Liver (tissue), 9 donors: ENCODE results near the gene PGAP3. TPM values are rescaled to one million over a fixed set of nuclear protein-coding genes. Genes with fewer than 3 reads are reported as not detected.

Experiments used
- DNase-seq: peaks from one replicate; pipeline ENCODE4 v3.0.0-alpha.2; 2017; ENCODE audit warnings: low spot score
- H3K27ac ChIP-seq, 2 donors: one replicate each; pipeline ENCODE4 v1.7.0; 2013; ENCODE audit warnings: inconsistent platforms in 2 of 2, low read length in 2 of 2, control low read depth in 1 of 2, low read depth in 1 of 2, mild to moderate bottlenecking in 1 of 2
- H3K27me3 ChIP-seq, 4 donors: one replicate each; pipeline versions ENCODE4 v1.6.1 to v1.7.0; 2013; ENCODE audit warnings: low read length in 3 of 4, inconsistent platforms in 1 of 4, mild to moderate bottlenecking in 1 of 4, moderate library complexity in 1 of 4; ENCODE audit not compliant: control insufficient read depth in 4 of 4, insufficient read depth in 4 of 4
- H3K36me3 ChIP-seq, 4 donors: one replicate each; pipeline versions ENCODE4 v1.6.1 to v1.7.0; 2013; ENCODE audit warnings: low read length in 3 of 4, mild to moderate bottlenecking in 3 of 4, low read depth in 1 of 4, moderate library complexity in 1 of 4; ENCODE audit not compliant: control insufficient read depth in 4 of 4, insufficient read depth in 3 of 4
- H3K4me1 ChIP-seq, 4 donors: one replicate each; pipeline versions ENCODE4 v1.6.1 to v1.7.0; 2013; ENCODE audit warnings: low read length in 3 of 4, mild to moderate bottlenecking in 3 of 4, moderate library complexity in 1 of 4; ENCODE audit not compliant: control insufficient read depth in 4 of 4, insufficient read depth in 4 of 4
- H3K4me3 ChIP-seq, 3 donors: one replicate each; pipeline versions ENCODE4 v1.6.1 to v1.7.0; 2013; ENCODE audit warnings: low read length in 3 of 3, control low read depth in 1 of 3, low read depth in 1 of 3, mild to moderate bottlenecking in 1 of 3
- H3K9ac ChIP-seq, 2 donors: one replicate each; pipeline ENCODE4 v1.7.0; 2013; ENCODE audit warnings: low read length in 2 of 2, mild to moderate bottlenecking in 2 of 2, moderate library complexity in 2 of 2, control low read depth in 1 of 2, low read depth in 1 of 2
- H3K9me3 ChIP-seq, 4 donors: one replicate each; pipeline versions ENCODE4 v1.6.1 to v1.7.0; 2013; ENCODE audit warnings: low read length in 3 of 4; ENCODE audit not compliant: control insufficient read depth in 4 of 4
- EGR1 ChIP-seq, 2 donors: IDR thresholded peaks; 2 replicates each; pipeline ENCODE4 v1.6.1; 2016 to 2018; ENCODE audit warnings: antibody characterized with exemption in 2 of 2, low read depth in 2 of 2
- FOXA1 ChIP-seq: IDR thresholded peaks from 2 replicates; pipeline ENCODE4 v1.6.1; 2016; ENCODE audit warnings: antibody characterized with exemption
- FOXA2 ChIP-seq: IDR thresholded peaks from 2 replicates; pipeline ENCODE4 v1.6.1; 2016; ENCODE audit warnings: antibody characterized with exemption
- GABPA ChIP-seq, 2 donors: IDR thresholded peaks in 1 of 2; conservative IDR thresholded peaks in 1 of 2; 2 replicates each; pipeline ENCODE4 v1.6.1; 2016; ENCODE audit warnings: antibody characterized with exemption in 2 of 2, mild to moderate bottlenecking in 1 of 2, moderate library complexity in 1 of 2
- HNF4A ChIP-seq, 2 donors: conservative IDR thresholded peaks; 2 replicates each; pipeline ENCODE4 v1.6.1; 2016; ENCODE audit warnings: antibody characterized with exemption in 2 of 2, mild to moderate bottlenecking in 2 of 2
- HNF4G ChIP-seq: IDR thresholded peaks from 2 replicates; pipeline ENCODE4 v1.6.1; 2016; ENCODE audit warnings: antibody characterized with exemption
- JUND ChIP-seq, 2 donors: IDR thresholded peaks; 2 replicates each; pipeline ENCODE4 v1.6.1; 2016; ENCODE audit warnings: antibody characterized with exemption in 2 of 2
- NR2F2 ChIP-seq: IDR thresholded peaks from 2 replicates; pipeline ENCODE4 v1.6.1; 2016; ENCODE audit warnings: antibody characterized with exemption
- RAD21 ChIP-seq, 2 donors: IDR thresholded peaks; 2 replicates each; pipeline ENCODE4 v1.6.1; 2016; ENCODE audit warnings: antibody characterized with exemption in 2 of 2, mild to moderate bottlenecking in 2 of 2
- SP1 ChIP-seq: IDR thresholded peaks from 2 replicates; pipeline ENCODE4 v1.6.1; 2018; ENCODE audit warnings: antibody characterized with exemption, mild to moderate bottlenecking
- TAF1 ChIP-seq: conservative IDR thresholded peaks from 2 replicates; pipeline ENCODE4 v1.6.1; 2016; ENCODE audit warnings: antibody characterized with exemption, mild to moderate bottlenecking
- YY1 ChIP-seq: IDR thresholded peaks from 2 replicates; pipeline ENCODE4 v1.6.1; 2016; ENCODE audit warnings: antibody characterized with exemption, mild to moderate bottlenecking
- WGBS: extraction: QIAGEN DNeasy Blood & Tissue Kit; methylation state at CpG from one replicate; pipeline ENCODE4 v1.1.7; 2013; 5-methylcytosine and 5-hydroxymethylcytosine counted together
- polyA plus RNA-seq, 2 donors: library from polyadenylated mRNA; stranded (reverse) in 1 of 2; unstranded in 1 of 2; fragments of 200-250 nt in 1 of 2; fragments of >200 nt in 1 of 2; fragmentation: Nextera tagmentation in 1 of 2; extraction: Ambion mirVana in 1 of 2; gene quantifications; one replicate each; pipeline versions ENCODE4 v1.2.1 to v1.2.3, GENCODE V29; 2013 to 2015
- total RNA-seq, 2 donors: library from RNA; depleted of rRNA; stranded (reverse); fragments of >200 nt; gene quantifications; one replicate each; pipeline ENCODE4 v1.2.3, GENCODE V29; 2014
- TF ChIP-seq, protein P1 (sequence below): IDR thresholded peaks from 2 replicates; pipeline ENCODE4 v1.6.1; 2016; ENCODE audit warnings: antibody characterized with exemption
- TF ChIP-seq, protein P2 (sequence below): IDR thresholded peaks from 2 replicates; pipeline ENCODE4 v1.6.1; 2016; ENCODE audit warnings: antibody characterized with exemption
- TF ChIP-seq, protein P3 (sequence below): fragments of 150-350 bp; IDR thresholded peaks from 2 replicates; pipeline ENCODE4 v1.5.1; 2017; ENCODE audit warnings: improper control_type of control experiment, low read depth, low read length; ENCODE audit not compliant: missing input control
- TF ChIP-seq, protein P4 (sequence below): IDR thresholded peaks from 2 replicates; pipeline ENCODE4 v1.6.1; 2016; ENCODE audit warnings: antibody characterized with exemption, mild to moderate bottlenecking
- TF ChIP-seq, protein P5 (sequence below): IDR thresholded peaks from 2 replicates; pipeline ENCODE4 v1.6.1; 2016; ENCODE audit warnings: antibody characterized with exemption
- donor health status: healthy.
- donor health status: healthy.
- donor health status: healthy.
- donor health status: healthy.
- donor health status: healthy.

PGAP3 gene
- total and polyA plus RNA-seq, 4 donors = 7.9 to 19.5 (median 14.0) TPM

DNA sequence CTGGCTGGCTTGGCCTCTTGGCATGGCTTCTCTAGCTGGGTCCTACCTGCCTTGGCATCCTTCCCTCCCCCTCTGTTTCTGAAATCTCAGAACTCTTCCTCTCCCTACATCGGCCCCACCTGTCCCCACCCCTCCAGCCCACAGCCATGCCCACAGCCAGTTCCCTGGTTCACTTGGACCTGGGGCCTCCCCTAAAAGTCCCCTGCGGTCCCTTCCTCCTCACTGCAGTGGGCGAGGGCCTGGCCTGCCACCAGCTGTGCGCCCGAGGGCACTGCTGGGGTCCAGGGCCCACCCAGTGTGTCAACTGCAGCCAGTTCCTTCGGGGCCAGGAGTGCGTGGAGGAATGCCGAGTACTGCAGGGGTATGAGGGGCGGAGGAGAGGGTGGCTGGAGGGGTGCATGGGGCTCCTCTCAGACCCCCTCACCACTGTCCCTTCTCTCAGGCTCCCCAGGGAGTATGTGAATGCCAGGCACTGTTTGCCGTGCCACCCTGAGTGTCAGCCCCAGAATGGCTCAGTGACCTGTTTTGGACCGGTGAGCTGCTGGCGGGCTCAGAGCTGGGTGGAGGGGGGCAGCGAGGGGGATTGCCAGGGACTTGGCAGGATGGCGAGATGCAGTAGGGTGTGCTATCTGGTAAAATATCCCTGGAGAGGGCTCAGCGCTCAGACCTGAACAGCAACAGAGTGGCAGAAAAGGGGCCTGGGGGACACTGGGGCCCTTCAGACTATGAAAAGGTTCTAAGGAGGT lies 28.4 kb upstream of the PGAP3 start:
- Histone ChIP-seq H3K27me3 (no peaks in the 10 kb centered on the region), H3K4me1 (peaks cover 0 to 18% (median 10%) of the 10 kb centered on the region in 4 donors), H3K9ac (no peak overlapping the region), H3K9me3 (no peaks in the 10 kb centered on the region), H3K27ac (no peak overlapping the region), H3K4me3 (no peak overlapping the region), H3K36me3 (peaks cover 2 to 37% (median 10%) of the 10 kb centered on the region in 4 donors)
- no peak for DNase-seq
- WGBS = 82% methylated on average over 15 of the region's 15 CpGs
- TF ChIP-seq, protein P1, sequence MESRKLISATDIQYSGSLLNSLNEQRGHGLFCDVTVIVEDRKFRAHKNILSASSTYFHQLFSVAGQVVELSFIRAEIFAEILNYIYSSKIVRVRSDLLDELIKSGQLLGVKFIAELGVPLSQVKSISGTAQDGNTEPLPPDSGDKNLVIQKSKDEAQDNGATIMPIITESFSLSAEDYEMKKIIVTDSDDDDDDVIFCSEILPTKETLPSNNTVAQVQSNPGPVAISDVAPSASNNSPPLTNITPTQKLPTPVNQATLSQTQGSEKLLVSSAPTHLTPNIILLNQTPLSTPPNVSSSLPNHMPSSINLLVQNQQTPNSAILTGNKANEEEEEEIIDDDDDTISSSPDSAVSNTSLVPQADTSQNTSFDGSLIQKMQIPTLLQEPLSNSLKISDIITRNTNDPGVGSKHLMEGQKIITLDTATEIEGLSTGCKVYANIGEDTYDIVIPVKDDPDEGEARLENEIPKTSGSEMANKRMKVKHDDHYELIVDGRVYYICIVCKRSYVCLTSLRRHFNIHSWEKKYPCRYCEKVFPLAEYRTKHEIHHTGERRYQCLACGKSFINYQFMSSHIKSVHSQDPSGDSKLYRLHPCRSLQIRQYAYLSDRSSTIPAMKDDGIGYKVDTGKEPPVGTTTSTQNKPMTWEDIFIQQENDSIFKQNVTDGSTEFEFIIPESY = no peak
- TF ChIP-seq EGR1 (IDR thresholded peaks at IDR 0.05; ENCODE audit: low read depth in 2 of 2) (no peak), FOXA1 (no peak)
- TF ChIP-seq, protein P2, sequence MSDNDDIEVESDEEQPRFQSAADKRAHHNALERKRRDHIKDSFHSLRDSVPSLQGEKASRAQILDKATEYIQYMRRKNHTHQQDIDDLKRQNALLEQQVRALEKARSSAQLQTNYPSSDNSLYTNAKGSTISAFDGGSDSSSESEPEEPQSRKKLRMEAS = no peak
- TF ChIP-seq, protein P3, sequence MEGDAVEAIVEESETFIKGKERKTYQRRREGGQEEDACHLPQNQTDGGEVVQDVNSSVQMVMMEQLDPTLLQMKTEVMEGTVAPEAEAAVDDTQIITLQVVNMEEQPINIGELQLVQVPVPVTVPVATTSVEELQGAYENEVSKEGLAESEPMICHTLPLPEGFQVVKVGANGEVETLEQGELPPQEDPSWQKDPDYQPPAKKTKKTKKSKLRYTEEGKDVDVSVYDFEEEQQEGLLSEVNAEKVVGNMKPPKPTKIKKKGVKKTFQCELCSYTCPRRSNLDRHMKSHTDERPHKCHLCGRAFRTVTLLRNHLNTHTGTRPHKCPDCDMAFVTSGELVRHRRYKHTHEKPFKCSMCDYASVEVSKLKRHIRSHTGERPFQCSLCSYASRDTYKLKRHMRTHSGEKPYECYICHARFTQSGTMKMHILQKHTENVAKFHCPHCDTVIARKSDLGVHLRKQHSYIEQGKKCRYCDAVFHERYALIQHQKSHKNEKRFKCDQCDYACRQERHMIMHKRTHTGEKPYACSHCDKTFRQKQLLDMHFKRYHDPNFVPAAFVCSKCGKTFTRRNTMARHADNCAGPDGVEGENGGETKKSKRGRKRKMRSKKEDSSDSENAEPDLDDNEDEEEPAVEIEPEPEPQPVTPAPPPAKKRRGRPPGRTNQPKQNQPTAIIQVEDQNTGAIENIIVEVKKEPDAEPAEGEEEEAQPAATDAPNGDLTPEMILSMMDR = no peak

DNA sequence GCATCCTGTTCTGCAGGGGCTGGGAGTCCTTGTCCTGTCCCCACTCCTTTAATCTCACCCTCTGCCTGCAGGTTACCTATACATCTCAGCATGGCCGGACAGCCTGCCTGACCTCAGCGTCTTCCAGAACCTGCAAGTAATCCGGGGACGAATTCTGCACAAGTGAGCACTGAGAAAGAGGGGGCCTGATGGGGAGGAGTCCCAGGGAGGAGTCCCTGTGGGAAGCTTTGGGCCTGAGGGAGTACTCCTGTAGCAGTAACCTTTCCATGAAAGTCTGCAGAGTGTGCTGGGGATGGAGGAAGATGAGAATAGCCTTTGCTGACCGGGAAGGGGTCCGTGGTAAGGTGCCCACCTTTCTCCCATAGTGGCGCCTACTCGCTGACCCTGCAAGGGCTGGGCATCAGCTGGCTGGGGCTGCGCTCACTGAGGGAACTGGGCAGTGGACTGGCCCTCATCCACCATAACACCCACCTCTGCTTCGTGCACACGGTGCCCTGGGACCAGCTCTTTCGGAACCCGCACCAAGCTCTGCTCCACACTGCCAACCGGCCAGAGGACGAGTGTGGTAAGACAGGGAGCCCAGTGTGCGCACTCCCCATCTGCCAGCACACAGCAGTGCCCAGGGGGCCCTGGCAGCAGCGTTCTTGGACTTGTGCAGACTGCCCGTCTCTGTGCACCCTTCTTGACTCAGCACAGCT lies 27.7 kb upstream of the PGAP3 start:
- H3K9me3 ChIP-seq = no peaks in the 10 kb centered on the region
- H3K27ac ChIP-seq = no peak overlapping the region
- 94% methylated on average over 18 of the region's 18 CpGs for WGBS
- H3K27me3 ChIP-seq = no peaks in the 10 kb centered on the region
- peaks cover 2 to 37% (median 10%) of the 10 kb centered on the region in 4 donors for H3K36me3 ChIP-seq
- H3K9ac ChIP-seq = no peak overlapping the region
- no peak overlapping the region for H3K4me3 ChIP-seq
- H3K4me1 ChIP-seq = peaks cover 0 to 18% (median 10%) of the 10 kb centered on the region in 4 donors
- no peak for TF ChIP-seq FOXA1
- no peak for TF ChIP-seq EGR1 (IDR thresholded peaks at IDR 0.05; ENCODE audit: low read depth in 2 of 2)
- TF ChIP-seq, protein P4, sequence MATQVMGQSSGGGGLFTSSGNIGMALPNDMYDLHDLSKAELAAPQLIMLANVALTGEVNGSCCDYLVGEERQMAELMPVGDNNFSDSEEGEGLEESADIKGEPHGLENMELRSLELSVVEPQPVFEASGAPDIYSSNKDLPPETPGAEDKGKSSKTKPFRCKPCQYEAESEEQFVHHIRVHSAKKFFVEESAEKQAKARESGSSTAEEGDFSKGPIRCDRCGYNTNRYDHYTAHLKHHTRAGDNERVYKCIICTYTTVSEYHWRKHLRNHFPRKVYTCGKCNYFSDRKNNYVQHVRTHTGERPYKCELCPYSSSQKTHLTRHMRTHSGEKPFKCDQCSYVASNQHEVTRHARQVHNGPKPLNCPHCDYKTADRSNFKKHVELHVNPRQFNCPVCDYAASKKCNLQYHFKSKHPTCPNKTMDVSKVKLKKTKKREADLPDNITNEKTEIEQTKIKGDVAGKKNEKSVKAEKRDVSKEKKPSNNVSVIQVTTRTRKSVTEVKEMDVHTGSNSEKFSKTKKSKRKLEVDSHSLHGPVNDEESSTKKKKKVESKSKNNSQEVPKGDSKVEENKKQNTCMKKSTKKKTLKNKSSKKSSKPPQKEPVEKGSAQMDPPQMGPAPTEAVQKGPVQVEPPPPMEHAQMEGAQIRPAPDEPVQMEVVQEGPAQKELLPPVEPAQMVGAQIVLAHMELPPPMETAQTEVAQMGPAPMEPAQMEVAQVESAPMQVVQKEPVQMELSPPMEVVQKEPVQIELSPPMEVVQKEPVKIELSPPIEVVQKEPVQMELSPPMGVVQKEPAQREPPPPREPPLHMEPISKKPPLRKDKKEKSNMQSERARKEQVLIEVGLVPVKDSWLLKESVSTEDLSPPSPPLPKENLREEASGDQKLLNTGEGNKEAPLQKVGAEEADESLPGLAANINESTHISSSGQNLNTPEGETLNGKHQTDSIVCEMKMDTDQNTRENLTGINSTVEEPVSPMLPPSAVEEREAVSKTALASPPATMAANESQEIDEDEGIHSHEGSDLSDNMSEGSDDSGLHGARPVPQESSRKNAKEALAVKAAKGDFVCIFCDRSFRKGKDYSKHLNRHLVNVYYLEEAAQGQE = no peak
- TF ChIP-seq SP1 = no peak
- TF ChIP-seq, protein P5, sequence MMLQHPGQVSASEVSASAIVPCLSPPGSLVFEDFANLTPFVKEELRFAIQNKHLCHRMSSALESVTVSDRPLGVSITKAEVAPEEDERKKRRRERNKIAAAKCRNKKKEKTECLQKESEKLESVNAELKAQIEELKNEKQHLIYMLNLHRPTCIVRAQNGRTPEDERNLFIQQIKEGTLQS = no peak
- no peak for TF ChIP-seq JUND (IDR thresholded peaks at IDR 0.05)
- no peak for TF ChIP-seq YY1
- TF ChIP-seq, protein P3 = no peak
- TF ChIP-seq RAD21 (IDR thresholded peaks at IDR 0.05) = no peak
- TF ChIP-seq HNF4A (conservative IDR thresholded peaks at IDR 0.05) = no peak
- no peak for TF ChIP-seq NR2F2
- no peak for TF ChIP-seq HNF4G
- no peak for TF ChIP-seq FOXA2
- TF ChIP-seq GABPA (IDR thresholded peaks at IDR 0.05 in 1 of 2, conservative IDR thresholded peaks at IDR 0.05 in 1 of 2) = no peak
- no peak for TF ChIP-seq TAF1
- DNase-seq = no peak
